ENCODE results near the gene RNF182.

- TF ChIP-seq CTCF (IDR thresholded peaks at IDR 0.05) (no peak), EZH2 (IDR thresholded peaks at IDR 0.05; ENCODE audit: borderline replicate concordance, insufficient read depth, low read depth, low read length, poor library complexity, severe bottlenecking) (no peak)
Measured at GRCh38 chr6:14009431-14009830, 84.7 kb downstream of the RNF182 start.

All from B cell (primary cell).